Cardiac fibroblast (primary cell): ENCODE results near the gene GAGE12G.
"Not testable (repeated sequence)": the region's sequence is repeated elsewhere in the genome, so short reads cannot be mapped to it uniquely, and the experiment has no call there.

ENCODE experiments used
- DNase-seq, 2 donors: peaks; one replicate each; pipeline versions ENCODE4 v3.0.0 to v3.0.0-alpha.2; 2010; ENCODE audit warnings: low read depth in 2 of 2
- H3K4me3 ChIP-seq, 2 donors: replicated peaks in 1 of 2; 1 replicate in 1 of 2; 2 replicates in 1 of 2; pipeline ENCODE4 v1.5.1; 2011; ENCODE audit warnings: low read depth in 2 of 2, low read length in 2 of 2, mild to moderate bottlenecking in 2 of 2, moderate library complexity in 1 of 2
- CTCF ChIP-seq: IDR thresholded peaks from one replicate; pipeline ENCODE4 v1.5.1; 2011; ENCODE audit warnings: low read depth, mild to moderate bottlenecking, low read length, inconsistent platforms

Gene GAGE12G

GRCh38 chrX:49570100-49570499 is at the start of gene GAGE12G:
Gene GAGE12G, plus strand, starts transcription at chrX:49570400. Its CDS starts 1,155 bp downstream, at chrX:49571555.
- DNase-seq, H3K4me3 ChIP-seq: not testable (repeated sequence)

GRCh38 chrX:49531877-49532276 is 38.3 kb upstream of the GAGE12G start, which contains the start of gene GAGE12C:
Gene GAGE12C, plus strand, starts transcription at chrX:49532177. Its CDS starts 1,155 bp downstream, at chrX:49533332.
- not testable (repeated sequence) for H3K4me3 ChIP-seq, DNase-seq

GRCh38 chrX:49541433-49541832 is 28.8 kb upstream of the GAGE12G start, which contains the start of gene GAGE12D:
Gene GAGE12D, plus strand, starts transcription at chrX:49541733. Its CDS starts 1,155 bp downstream, at chrX:49542888.
- not testable (repeated sequence) for DNase-seq, H3K4me3 ChIP-seq

GRCh38 chrX:49550989-49551388 is 19.2 kb upstream of the GAGE12G start, which contains the start of gene GAGE12E:
Gene GAGE12E, plus strand, starts transcription at chrX:49551289. Its CDS starts 1,155 bp downstream, at chrX:49552444.
- DNase-seq, H3K4me3 ChIP-seq: not testable (repeated sequence)

GRCh38 chrX:49560542-49560941 is 9.7 kb upstream of the GAGE12G start, which contains the start of gene GAGE12F:
Gene GAGE12F, plus strand, starts transcription at chrX:49560842. Its CDS starts 1,155 bp downstream, at chrX:49561997.
- not testable (repeated sequence) for DNase-seq

GRCh38 chrX:49568728-49569127 is 1.5 kb upstream of the GAGE12G start:
- not testable (repeated sequence) for H3K4me3 ChIP-seq, DNase-seq

More at GRCh38 chrX:49560542-49560941, 9.7 kb upstream of the GAGE12G start, which contains the start of gene GAGE12F:
- not testable (repeated sequence) for H3K4me3 ChIP-seq

GRCh38 chrX:49569152-49569551 is 1.0 kb upstream of the GAGE12G start:
- not testable (repeated sequence) for H3K4me3 ChIP-seq, DNase-seq

GRCh38 chrX:49579649-49580048 is 9.4 kb downstream of the GAGE12G start, which contains the start of gene GAGE12H:
Gene GAGE12H, plus strand, starts transcription at chrX:49579949. Its CDS starts 1,155 bp downstream, at chrX:49581104.
- not testable (repeated sequence) for H3K4me3 ChIP-seq

GRCh38 chrX:49589196-49589595 is 19.0 kb downstream of the GAGE12G start, which contains the start of gene GAGE2A:
Gene GAGE2A, plus strand, starts transcription at chrX:49589496. Its CDS starts 1,155 bp downstream, at chrX:49590651.
- not testable (repeated sequence) for DNase-seq, H3K4me3 ChIP-seq

More at GRCh38 chrX:49579649-49580048, 9.4 kb downstream of the GAGE12G start, which contains the start of gene GAGE12H:
- DNase-seq: not testable (repeated sequence)

GRCh38 chrX:49589769-49590478 is 19.7 kb downstream of the GAGE12G start:
- not testable (repeated sequence) for DNase-seq, H3K4me3 ChIP-seq

- not testable (repeated sequence) for DNase-seq, H3K4me3 ChIP-seq
These were observed 20.3 kb downstream of the GAGE12G start for GRCh38 chrX:49590488-49590887.

- H3K4me3 ChIP-seq, DNase-seq: not testable (repeated sequence)
These were observed 28.5 kb downstream of the GAGE12G start, which contains the start of gene GAGE1 for GRCh38 chrX:49598720-49599119. Gene GAGE1, plus strand, starts transcription at chrX:49599020. Its CDS starts 1,155 bp downstream, at chrX:49600175.

- no peak overlapping the region for H3K4me3 ChIP-seq
- DNase-seq: peak in 1 of 2 donors; percentile 9
- no peak for TF ChIP-seq CTCF
These were observed 40.6 kb downstream of the GAGE12G start for GRCh38 chrX:49610718-49611310.
